T-helper 17 cell (primary cell): ENCODE measurements around the gene CACNA1E. TPM values are rescaled to one million over a fixed set of nuclear protein-coding genes. Genes with fewer than 3 reads are reported as not detected.

Source experiments
- ATAC-seq: fragments of 150-1000 bp; cut with Tn5 transposase; 2 replicates; pipeline ENCODE4 v1.10.0; 2021; ENCODE audit warnings: mild to moderate bottlenecking, moderate library complexity
- DNase-seq, 3 donors: peaks; one replicate each; pipeline versions ENCODE4 v3.0.0 to v3.0.0-alpha.2; 2020 to 2021
- H3K9me3 ChIP-seq: one replicate; pipeline ENCODE4 v1.7.0; 2013; ENCODE audit warnings: low read length, mild to moderate bottlenecking; ENCODE audit not compliant: control insufficient read depth, poor library complexity, severe bottlenecking
- H3K27ac Mint-ChIP-seq: one replicate; pipeline ENCODE4 v1.8.0; 2022; ENCODE audit warnings: mild to moderate bottlenecking, moderate library complexity, mixed read lengths
- H3K27me3 Mint-ChIP-seq: one replicate; pipeline ENCODE4 v1.8.0; 2022; ENCODE audit warnings: mixed read lengths
- H3K36me3 Mint-ChIP-seq: one replicate; pipeline ENCODE4 v1.8.0; 2022; ENCODE audit warnings: low read depth, mixed read lengths
- H3K4me1 Mint-ChIP-seq: one replicate; pipeline ENCODE4 v1.8.0; 2022; ENCODE audit warnings: mild to moderate bottlenecking, mixed read lengths
- H3K4me3 Mint-ChIP-seq: one replicate; pipeline ENCODE4 v1.8.0; 2022; ENCODE audit warnings: mild to moderate bottlenecking, moderate library complexity, mixed read lengths
- total RNA-seq, 4 donors: library from RNA in 2 of 4; stranded (reverse) in 2 of 4; gene quantifications; one replicate each; pipeline ENCODE4 v1.2.3 and lab custom pipeline; 2022 to 2026

CACNA1E gene
- total RNA-seq, 2 donors from 2014 or later = not detected

GRCh38 chr1:181798191-181798926 is 315.0 kb downstream of the CACNA1E start:
- DNase-seq (no peak), ATAC-seq (no peak)
- H3K9me3 ChIP-seq = no peaks in the 10 kb centered on the region
- Mint-ChIP-seq H3K4me3 (no peak overlapping the region), H3K36me3 (no peaks in the 10 kb centered on the region), H3K27me3 (peaks cover 41% of the 10 kb centered on the region), H3K4me1 (peaks cover 2% of the 10 kb centered on the region), H3K27ac (no peak overlapping the region)

- Mint-ChIP-seq H3K4me3 (no peak overlapping the region), H3K36me3 (no peaks in the 10 kb centered on the region), H3K4me1 (peaks cover 2% of the 10 kb centered on the region), H3K27me3 (peaks cover 47% of the 10 kb centered on the region), H3K27ac (no peak overlapping the region)
- H3K9me3 ChIP-seq = no peaks in the 10 kb centered on the region
- DNase-seq (no peak), ATAC-seq (no peak)
These were observed 318.3 kb downstream of the CACNA1E start for GRCh38 chr1:181801617-181802016.

GRCh38 chr1:181802466-181802865 is 319.1 kb downstream of the CACNA1E start:
- no peak for ATAC-seq
- peaks cover 48% of the 10 kb centered on the region for H3K27me3 Mint-ChIP-seq
- H3K4me3 Mint-ChIP-seq = no peak overlapping the region
- H3K9me3 ChIP-seq = no peaks in the 10 kb centered on the region
- H3K36me3 Mint-ChIP-seq = no peaks in the 10 kb centered on the region
- no peak for DNase-seq
- H3K4me1 Mint-ChIP-seq = peaks cover 2% of the 10 kb centered on the region
- H3K27ac Mint-ChIP-seq = no peak overlapping the region

GRCh38 chr1:181803421-181803820 is 320.1 kb downstream of the CACNA1E start:
- H3K27me3 Mint-ChIP-seq = peaks cover 40% of the 10 kb centered on the region
- no peak for ATAC-seq
- no peaks in the 10 kb centered on the region for H3K9me3 ChIP-seq
- no peak overlapping the region for H3K4me3 Mint-ChIP-seq
- H3K36me3 Mint-ChIP-seq = no peaks in the 10 kb centered on the region
- no peak for DNase-seq
- H3K4me1 Mint-ChIP-seq = peaks cover 2% of the 10 kb centered on the region
- H3K27ac Mint-ChIP-seq = no peak overlapping the region

GRCh38 chr1:181804989-181805388 is 321.7 kb downstream of the CACNA1E start:
- H3K27ac Mint-ChIP-seq = no peak overlapping the region
- ATAC-seq = no peak
- H3K4me3 Mint-ChIP-seq = no peak overlapping the region
- no peaks in the 10 kb centered on the region for H3K36me3 Mint-ChIP-seq
- DNase-seq = no peak
- no peaks in the 10 kb centered on the region for H3K9me3 ChIP-seq
- H3K4me1 Mint-ChIP-seq = no peaks in the 10 kb centered on the region
- H3K27me3 Mint-ChIP-seq = peaks cover 39% of the 10 kb centered on the region

- Mint-ChIP-seq H3K27ac (no peak overlapping the region), H3K4me1 (no peaks in the 10 kb centered on the region), H3K36me3 (no peaks in the 10 kb centered on the region), H3K27me3 (peaks cover 44% of the 10 kb centered on the region), H3K4me3 (no peak overlapping the region)
- ATAC-seq = no peak
- no peak for DNase-seq
- H3K9me3 ChIP-seq = no peaks in the 10 kb centered on the region
These were observed 323.4 kb downstream of the CACNA1E start for GRCh38 chr1:181806746-181807145.

GRCh38 chr1:181807251-181807650 is 323.9 kb downstream of the CACNA1E start:
- no peaks in the 10 kb centered on the region for H3K36me3 Mint-ChIP-seq
- no peak for DNase-seq
- no peak overlapping the region for H3K4me3 Mint-ChIP-seq
- no peaks in the 10 kb centered on the region for H3K9me3 ChIP-seq
- H3K27ac Mint-ChIP-seq = no peak overlapping the region
- H3K4me1 Mint-ChIP-seq = no peaks in the 10 kb centered on the region
- H3K27me3 Mint-ChIP-seq = peaks cover 41% of the 10 kb centered on the region
- ATAC-seq = no peak

- Mint-ChIP-seq H3K4me1 (no peaks in the 10 kb centered on the region), H3K36me3 (no peaks in the 10 kb centered on the region), H3K27me3 (peaks cover 27% of the 10 kb centered on the region), H3K27ac (no peak overlapping the region), H3K4me3 (no peak overlapping the region)
- no peak for ATAC-seq
- H3K9me3 ChIP-seq = no peaks in the 10 kb centered on the region
- no peak for DNase-seq
These were observed 326.8 kb downstream of the CACNA1E start for GRCh38 chr1:181809991-181810545.

- H3K27me3 Mint-ChIP-seq = peaks cover 13% of the 10 kb centered on the region
- no peak overlapping the region for H3K27ac Mint-ChIP-seq
- ATAC-seq (no peak), DNase-seq (no peak)
- no peaks in the 10 kb centered on the region for H3K9me3 ChIP-seq
- H3K36me3 Mint-ChIP-seq = no peaks in the 10 kb centered on the region
- no peaks in the 10 kb centered on the region for H3K4me1 Mint-ChIP-seq
- H3K4me3 Mint-ChIP-seq = no peak overlapping the region
These were observed 328.9 kb downstream of the CACNA1E start for GRCh38 chr1:181812208-181812607.

- no peak for ATAC-seq
- no peaks in the 10 kb centered on the region for H3K4me1 Mint-ChIP-seq
These were observed 329.9 kb downstream of the CACNA1E start for GRCh38 chr1:181813266-181813665.

GRCh38 chr1:181816608-181817007 is 333.3 kb downstream of the CACNA1E start:
- H3K36me3 Mint-ChIP-seq = no peaks in the 10 kb centered on the region
- no peak for DNase-seq
- H3K27me3 Mint-ChIP-seq = peaks cover 2% of the 10 kb centered on the region
- no peaks in the 10 kb centered on the region for H3K9me3 ChIP-seq
- ATAC-seq = no peak
- no peak overlapping the region for H3K27ac Mint-ChIP-seq
- no peak overlapping the region for H3K4me3 Mint-ChIP-seq
- H3K4me1 Mint-ChIP-seq = no peaks in the 10 kb centered on the region

More at GRCh38 chr1:181813266-181813665, 329.9 kb downstream of the CACNA1E start:
- Mint-ChIP-seq H3K36me3 (no peaks in the 10 kb centered on the region), H3K4me3 (no peak overlapping the region), H3K27me3 (peaks cover 13% of the 10 kb centered on the region), H3K27ac (no peak overlapping the region)
- no peak for DNase-seq
- no peaks in the 10 kb centered on the region for H3K9me3 ChIP-seq

- Mint-ChIP-seq H3K27ac (no peak overlapping the region), H3K4me1 (no peaks in the 10 kb centered on the region), H3K36me3 (no peaks in the 10 kb centered on the region), H3K27me3 (peaks cover 7% of the 10 kb centered on the region), H3K4me3 (no peak overlapping the region)
- ATAC-seq (no peak), DNase-seq (no peak)
- H3K9me3 ChIP-seq = no peaks in the 10 kb centered on the region
These were observed 333.8 kb downstream of the CACNA1E start for GRCh38 chr1:181817091-181817490.

- H3K9me3 ChIP-seq = no peaks in the 10 kb centered on the region
- Mint-ChIP-seq H3K36me3 (no peaks in the 10 kb centered on the region), H3K4me1 (no peaks in the 10 kb centered on the region), H3K4me3 (no peak overlapping the region), H3K27ac (no peak overlapping the region), H3K27me3 (peaks cover 10% of the 10 kb centered on the region)
- ATAC-seq (no peak), DNase-seq (no peak)
These were observed 335.1 kb downstream of the CACNA1E start for GRCh38 chr1:181818459-181818858.

- no peaks in the 10 kb centered on the region for H3K36me3 Mint-ChIP-seq
- ATAC-seq (no peak), DNase-seq (no peak)
- H3K27me3 Mint-ChIP-seq = peaks cover 10% of the 10 kb centered on the region
- no peak overlapping the region for H3K4me3 Mint-ChIP-seq
- H3K4me1 Mint-ChIP-seq = no peaks in the 10 kb centered on the region
- H3K9me3 ChIP-seq = no peaks in the 10 kb centered on the region
- no peak overlapping the region for H3K27ac Mint-ChIP-seq
These were observed 335.6 kb downstream of the CACNA1E start for GRCh38 chr1:181818943-181819342.
